Activated CD8-positive, alpha-beta memory T cell treated with anti-CD3 and anti-CD28 coated beads for 36 hours (primary cell): ENCODE measurements around the gene CEACAM8. TPM values are rescaled to one million over a fixed set of nuclear protein-coding genes. Genes with fewer than 3 reads are reported as not detected.
"Not testable (repeated sequence)": the region's sequence is repeated elsewhere in the genome, so short reads cannot be mapped to it uniquely, and the experiment has no call there.

Source experiments
- CTCF ChIA-PET: fragments of 350-600 bp; sonication (Branson Sonifier 250); formaldehyde crosslinking; loops from one replicate; lab custom pipeline; 2021; ENCODE audit warnings: antibody characterized with exemption; lab: Charles Lee
- POLR2A ChIA-PET: fragments of 350-600 bp; sonication (Branson Sonifier 250); formaldehyde crosslinking; loops from one replicate; lab custom pipeline; 2021; ENCODE audit warnings: antibody characterized with exemption; lab: Charles Lee
- total RNA-seq, 2 experiments: library from RNA; stranded (reverse); gene quantifications; one replicate each; pipeline ENCODE4 v1.2.3, GENCODE V29; 2021

CEACAM8 gene
- total RNA-seq, 2 experiments from 2014 or later, result not detected

- POLR2A ChIA-PET, CTCF ChIA-PET: not testable (repeated sequence)
Observed at GRCh38 chr19:42550521-42550920, 44.2 kb downstream of the CEACAM8 start.

GRCh38 chr19:42549067-42549466, 45.7 kb downstream of the CEACAM8 start:
- CTCF ChIA-PET, result not testable (repeated sequence)

GRCh38 chr19:42548552-42548951, 46.2 kb downstream of the CEACAM8 start:
- CTCF ChIA-PET, result no interaction called here
- POLR2A ChIA-PET, result no interaction called here

More at GRCh38 chr19:42549067-42549466, 45.7 kb downstream of the CEACAM8 start:
- POLR2A ChIA-PET, result not testable (repeated sequence)

DNA sequence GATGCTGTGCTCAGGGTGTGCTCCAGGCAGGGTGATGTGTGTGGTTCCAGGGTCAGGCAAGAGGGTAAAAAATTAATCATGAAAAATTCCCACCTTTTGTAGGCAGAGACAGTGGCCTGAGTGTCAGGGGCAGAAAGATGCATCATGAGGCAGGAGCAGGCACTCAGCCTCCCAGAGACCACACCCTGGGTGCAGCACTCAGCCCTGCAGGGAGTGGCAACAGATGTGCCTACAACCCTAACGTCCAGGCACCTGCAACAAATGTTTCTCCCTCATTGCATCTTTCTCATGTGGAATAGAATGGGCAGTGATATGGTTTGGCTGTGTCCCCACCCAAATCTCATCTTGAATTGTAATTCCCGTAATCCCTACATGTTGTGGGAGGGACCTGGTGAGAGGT, 46.8 kb downstream of the CEACAM8 start:
- CTCF ChIA-PET, result no interaction called here
- POLR2A ChIA-PET, result no interaction called here

GRCh38 chr19:42546831-42547500, 47.8 kb downstream of the CEACAM8 start:
- POLR2A ChIA-PET, result no interaction called here
- CTCF ChIA-PET, result no interaction called here

DNA sequence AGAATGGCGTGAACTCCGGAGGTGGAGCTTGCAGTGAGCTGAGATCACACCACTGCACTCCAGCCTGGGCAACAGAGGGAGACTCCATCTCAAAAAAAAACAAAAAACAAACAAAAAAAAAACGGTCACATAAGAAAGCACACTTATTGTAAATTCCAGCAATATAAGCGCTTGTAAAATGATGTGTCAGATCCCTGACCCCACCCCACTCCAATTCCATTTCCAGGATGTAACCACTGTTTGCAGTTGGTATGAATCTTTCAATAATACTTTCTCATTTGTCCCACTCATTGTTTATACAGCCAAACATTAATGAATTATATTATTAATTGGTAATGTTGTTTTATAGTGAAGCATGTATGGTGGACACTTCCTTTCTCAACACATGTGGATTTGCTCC, 50.6 kb downstream of the CEACAM8 start:
- ChIA-PET CTCF (no interaction called here), POLR2A (no interaction called here)

DNA sequence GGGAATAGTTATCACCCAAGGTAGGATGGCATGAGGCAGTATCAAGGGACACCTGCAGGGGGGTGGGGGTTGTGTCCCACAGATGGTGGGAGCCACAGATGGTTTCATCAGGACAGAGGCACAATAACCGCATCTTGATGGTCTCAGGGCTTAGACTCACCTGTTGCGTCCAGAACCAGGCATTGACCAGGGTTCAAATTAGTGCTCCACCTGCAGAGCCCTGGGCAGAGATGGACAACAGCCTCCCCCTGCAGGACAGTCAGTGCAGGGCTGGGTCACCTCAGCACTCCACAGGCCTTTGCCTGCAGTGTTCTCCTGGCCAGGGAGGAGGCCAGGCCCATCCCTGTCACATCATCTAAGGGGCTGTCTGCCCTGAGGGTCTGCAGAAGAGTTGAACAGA, 51.9 kb downstream of the CEACAM8 start:
- ChIA-PET POLR2A (no interaction called here), CTCF (no interaction called here)

DNA sequence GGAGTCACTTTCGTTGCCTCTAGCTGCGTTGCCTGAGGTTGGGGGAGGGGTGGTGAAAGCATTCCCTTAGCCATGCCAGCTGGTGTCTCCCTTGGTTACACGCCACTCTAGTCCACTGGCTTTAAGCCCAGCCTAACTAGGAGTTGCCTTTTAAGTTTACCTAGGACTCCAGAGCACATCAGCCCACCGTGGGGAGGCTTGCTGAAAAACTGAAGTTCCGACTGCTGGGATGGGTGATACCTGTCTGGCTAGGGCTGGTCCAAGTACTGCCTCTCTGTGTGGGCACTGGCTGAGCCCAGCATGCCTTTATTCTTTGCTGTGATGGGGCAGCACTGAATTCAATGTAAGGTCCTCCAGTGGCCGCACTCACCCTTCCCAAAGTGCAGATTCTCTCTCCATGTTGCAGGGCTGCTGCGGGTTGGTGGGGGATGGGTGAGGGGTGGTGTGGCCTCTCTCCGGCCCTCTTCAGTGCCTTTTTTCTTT, 54.6 kb downstream of the CEACAM8 start:
- POLR2A ChIA-PET, result no interaction called here
- CTCF ChIA-PET, result interaction anchor here (1.8 kb wide), 1 partner anchor 11 kb away, joined by 4 read pairs; the partner anchor contains the start of gene CEACAM1

DNA sequence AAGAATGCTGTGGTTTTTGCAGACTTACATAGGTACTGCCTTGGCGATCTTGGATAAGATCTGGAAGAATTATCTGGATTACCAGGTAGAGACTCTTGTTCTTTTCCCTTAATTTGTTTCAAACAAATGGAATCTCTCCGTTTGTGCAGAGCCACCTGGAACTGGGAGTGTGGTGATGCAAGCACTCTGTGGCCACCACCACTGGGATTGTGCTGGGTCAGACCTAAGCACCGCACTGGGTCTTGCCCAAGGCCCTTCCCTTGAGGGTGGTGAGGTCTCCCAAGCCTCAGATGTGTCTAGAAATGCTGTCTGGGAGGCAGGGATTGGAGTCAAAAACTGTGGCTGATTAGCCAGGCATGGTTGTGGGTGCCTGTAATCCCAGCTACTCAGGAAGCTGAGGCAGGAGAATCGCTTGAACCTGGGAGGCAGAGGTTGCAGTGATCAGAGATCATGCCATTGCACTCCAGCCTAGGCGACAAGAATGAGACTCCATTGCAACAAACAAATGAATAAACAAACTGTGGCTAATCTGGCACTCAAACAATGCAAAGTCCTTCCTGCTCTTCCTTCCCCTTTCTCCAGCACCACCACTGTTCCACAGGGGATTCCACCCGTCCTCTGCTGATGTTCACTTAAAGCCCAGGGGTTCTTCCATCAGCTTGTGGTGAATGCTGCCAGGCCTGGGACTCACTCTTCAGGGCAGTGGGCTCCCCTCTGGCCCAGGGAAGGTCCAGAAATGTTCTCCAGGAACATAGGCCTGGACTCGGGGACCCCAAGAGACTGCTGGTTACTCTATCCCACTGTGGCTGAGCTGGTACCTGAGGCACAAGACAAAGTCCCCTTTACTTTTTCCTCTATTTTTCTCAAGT, 55.6 kb downstream of the CEACAM8 start:
- ChIA-PET POLR2A (no interaction called here), CTCF (interaction anchor here (1.8 kb wide), 1 partner anchor 10 kb away, joined by 4 read pairs; the partner anchor contains the start of gene CEACAM1)

GRCh38 chr19:42535276-42535675, 59.4 kb downstream of the CEACAM8 start:
- POLR2A ChIA-PET, result not testable (repeated sequence)

GRCh38 chr19:42534391-42534790, 60.3 kb downstream of the CEACAM8 start:
- ChIA-PET CTCF (no interaction called here), POLR2A (no interaction called here)

More at GRCh38 chr19:42535276-42535675, 59.4 kb downstream of the CEACAM8 start:
- CTCF ChIA-PET, result not testable (repeated sequence)

- CTCF ChIA-PET, result interaction anchor here (0.7 to 0.8 kb wide), 2 partner anchors 10 to 83 kb away, joined by 3 read pairs; no protein-coding TSS in a partner anchor
Observed at GRCh38 chr19:42532891-42533290, 61.8 kb downstream of the CEACAM8 start.

DNA sequence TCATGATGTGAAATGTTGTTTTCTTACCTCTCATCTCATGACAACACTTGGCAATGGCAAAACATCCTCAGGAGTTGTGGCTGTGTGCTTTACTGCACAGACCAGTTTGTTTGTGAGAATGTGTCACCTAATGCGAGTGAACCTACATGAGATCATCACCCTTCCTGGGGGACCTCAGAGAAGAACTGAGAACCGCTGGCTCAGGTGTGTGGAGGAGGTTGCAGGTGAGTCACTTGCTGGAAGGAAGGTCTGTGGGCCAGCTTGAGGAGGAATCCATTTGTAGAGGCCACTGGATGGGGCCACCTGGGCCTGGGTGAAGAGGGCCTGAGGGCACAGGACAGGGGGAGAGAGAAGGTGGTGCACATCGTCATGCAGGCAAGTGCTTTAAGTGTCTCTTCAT, 63.4 kb downstream of the CEACAM8 start:
- ChIA-PET CTCF (interaction anchor here (3.9 kb wide), 1 partner anchor 81 kb away, joined by 58 read pairs; no protein-coding TSS in a partner anchor), POLR2A (no interaction called here)

More at GRCh38 chr19:42532891-42533290, 61.8 kb downstream of the CEACAM8 start:
- POLR2A ChIA-PET, result no interaction called here

Other genes starting within 250 kb of the CEACAM8 start
- not detected for gene CNFN, start 204.6 kb downstream of the CEACAM8 start, total RNA-seq
- gene LIPE, start 167.5 kb downstream of the CEACAM8 start, total RNA-seq, result 10 to 100 TPM; 27.6 to 28.8 TPM
- not detected for gene CXCL17, start 152.0 kb downstream of the CEACAM8 start, total RNA-seq
- gene CEACAM1, start 66.4 kb downstream of the CEACAM8 start, total RNA-seq, result 1 to 10 TPM in 1 of 2 experiments, under 1 TPM in 1; 0.55 to 1.2 TPM
- not detected for gene PSG3, start 145.6 kb upstream of the CEACAM8 start, total RNA-seq
- gene PSG8, start 170.8 kb upstream of the CEACAM8 start, total RNA-seq, result not detected